Upper lobe of left lung (tissue), 6 donors: ENCODE data around the gene DENND5B. TPM values are rescaled to one million over a fixed set of nuclear protein-coding genes. Genes with fewer than 3 reads are reported as not detected.
"Not testable (repeated sequence)": the region's sequence is repeated elsewhere in the genome, so short reads cannot be mapped to it uniquely, and the experiment has no call there.

Experiments used
- ATAC-seq, 2 donors: fragments of 200-7000 bp; cut with Tn5 transposase; one replicate each; pipeline ENCODE4 v1.9.1; 2022; ENCODE audit warnings: mild to moderate bottlenecking in 2 of 2, moderate library complexity in 2 of 2; ENCODE audit not compliant: low FRiP score in 2 of 2
- DNase-seq, 2 donors: peaks; one replicate each; pipeline ENCODE4 v3.0.0-alpha.2; 2019 to 2020
- H3K27ac ChIP-seq, 4 donors: fragments of 200-600 bp; sonication (generic); one replicate each; pipeline ENCODE4 v1.5.1; 2016 to 2019
- H3K27me3 ChIP-seq, 4 donors: fragments of 200-600 bp; sonication (generic); one replicate each; pipeline ENCODE4 v1.5.1; 2017 to 2019
- H3K36me3 ChIP-seq, 4 donors: fragments of 200-600 bp; sonication (generic); one replicate each; pipeline ENCODE4 v1.5.1; 2016 to 2019
- H3K4me1 ChIP-seq, 4 donors: fragments of 200-600 bp; sonication (generic); one replicate each; pipeline ENCODE4 v1.5.1; 2018 to 2019
- H3K4me3 ChIP-seq, 4 donors: fragments of 200-600 bp; sonication (generic); one replicate each; pipeline ENCODE4 v1.5.1; 2017 to 2019; ENCODE audit warnings: mild to moderate bottlenecking in 2 of 4, moderate library complexity in 1 of 4
- H3K9me3 ChIP-seq, 4 donors: fragments of 200-600 bp; sonication (generic); one replicate each; pipeline ENCODE4 v1.5.1; 2018 to 2019
- EP300 ChIP-seq, 4 donors: sonication (generic); formaldehyde crosslinking; IDR thresholded peaks; one replicate each; pipeline ENCODE4 v1.5.1; 2017; ENCODE audit warnings: antibody characterized with exemption in 4 of 4, control low read depth in 2 of 4
- POLR2A ChIP-seq, 4 donors: fragments of 450-650 bp; IDR thresholded peaks; one replicate each; pipeline ENCODE4 v1.5.1; 2016 to 2017; ENCODE audit warnings: antibody characterized with exemption in 4 of 4, mild to moderate bottlenecking in 2 of 4
- POLR2AphosphoS5 ChIP-seq, 2 donors: sonication (generic); formaldehyde crosslinking; IDR thresholded peaks; one replicate each; pipeline ENCODE4 v1.5.1; 2017; ENCODE audit warnings: antibody characterized with exemption in 2 of 2
- WGBS, 2 donors: methylation state at CpG; one replicate each; pipeline ENCODE4 v1.1.5; 2017 to 2018; 5-methylcytosine and 5-hydroxymethylcytosine counted together
- total RNA-seq, 6 donors: library from RNA; depleted of rRNA in 4 of 6; stranded (reverse); fragments of >200 nt in 4 of 6; gene quantifications; one replicate each; pipeline versions ENCODE4 v1.1.0 to v1.2.1, GENCODE V29; 2016 to 2021
- TF ChIP-seq, protein P1 (sequence below), 6 experiments: fragments of 450-650 bp in 4 of 6; fragments of 200-600 bp in 2 of 6; sonication (generic) in 2 of 6; IDR thresholded peaks; one replicate each; pipeline ENCODE4 v1.5.1; 2016 to 2019; ENCODE audit warnings: antibody characterized with exemption in 6 of 6
- donor health status: DM: no; HTN: no; CAD: no; lungs with moderate emphysema.
- donor health status: DM: no; HTN: yes; CAD: no; lungs with severe emphysema.

The DENND5B gene
- total RNA-seq, 6 donors from 2014 or later, result 4.1 to 12.6 (median 5.8) TPM

DNA sequence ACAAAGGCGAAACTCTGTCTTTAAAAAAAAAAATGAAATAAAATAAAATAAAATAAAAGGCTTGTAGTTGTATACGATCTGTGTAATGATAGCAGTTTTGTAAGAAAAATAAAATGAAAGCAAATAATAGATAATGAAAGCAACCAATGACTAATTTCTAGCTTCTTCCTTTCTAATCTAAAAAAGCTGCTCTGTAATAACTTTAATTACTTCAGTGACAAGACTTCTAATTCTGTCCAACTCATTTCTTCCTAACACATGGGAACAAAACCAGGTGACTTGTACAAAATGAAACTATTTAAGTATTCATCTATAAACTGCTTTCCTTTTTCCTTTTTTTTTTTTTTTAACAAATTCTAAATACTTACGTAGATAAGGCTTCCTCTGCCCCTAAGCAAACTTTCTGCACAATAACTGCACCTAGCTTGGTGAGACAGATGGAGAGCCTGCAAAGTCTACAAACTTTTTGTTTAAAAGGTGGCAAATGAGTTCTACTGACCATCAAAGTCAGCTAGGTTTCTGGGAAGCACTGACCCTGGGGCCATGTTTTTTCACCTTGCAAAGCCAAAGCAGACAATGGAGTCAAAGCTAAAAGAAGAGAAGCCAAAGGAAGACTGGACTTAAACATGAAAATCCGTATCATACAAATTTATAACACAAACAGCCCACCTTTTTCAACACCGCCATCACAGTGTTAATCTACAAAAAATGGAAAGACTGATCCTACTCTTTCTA is 28.2 kb downstream of the DENND5B start:
- Histone ChIP-seq H3K4me1 (no peaks in the 10 kb centered on the region), H3K27ac (no peak overlapping the region), H3K27me3 (no peaks in the 10 kb centered on the region), H3K9me3 (no peaks in the 10 kb centered on the region), H3K36me3 (no peaks in the 10 kb centered on the region), H3K4me3 (no peak overlapping the region)
- DNase-seq (no peak), ATAC-seq (no peak)
- TF ChIP-seq EP300 (IDR thresholded peaks at IDR 0.05) (no peak), POLR2AphosphoS5 (IDR thresholded peaks at IDR 0.05) (no peak), POLR2A (IDR thresholded peaks at IDR 0.05) (no peak)
- TF ChIP-seq, protein P1, sequence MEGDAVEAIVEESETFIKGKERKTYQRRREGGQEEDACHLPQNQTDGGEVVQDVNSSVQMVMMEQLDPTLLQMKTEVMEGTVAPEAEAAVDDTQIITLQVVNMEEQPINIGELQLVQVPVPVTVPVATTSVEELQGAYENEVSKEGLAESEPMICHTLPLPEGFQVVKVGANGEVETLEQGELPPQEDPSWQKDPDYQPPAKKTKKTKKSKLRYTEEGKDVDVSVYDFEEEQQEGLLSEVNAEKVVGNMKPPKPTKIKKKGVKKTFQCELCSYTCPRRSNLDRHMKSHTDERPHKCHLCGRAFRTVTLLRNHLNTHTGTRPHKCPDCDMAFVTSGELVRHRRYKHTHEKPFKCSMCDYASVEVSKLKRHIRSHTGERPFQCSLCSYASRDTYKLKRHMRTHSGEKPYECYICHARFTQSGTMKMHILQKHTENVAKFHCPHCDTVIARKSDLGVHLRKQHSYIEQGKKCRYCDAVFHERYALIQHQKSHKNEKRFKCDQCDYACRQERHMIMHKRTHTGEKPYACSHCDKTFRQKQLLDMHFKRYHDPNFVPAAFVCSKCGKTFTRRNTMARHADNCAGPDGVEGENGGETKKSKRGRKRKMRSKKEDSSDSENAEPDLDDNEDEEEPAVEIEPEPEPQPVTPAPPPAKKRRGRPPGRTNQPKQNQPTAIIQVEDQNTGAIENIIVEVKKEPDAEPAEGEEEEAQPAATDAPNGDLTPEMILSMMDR (IDR thresholded peaks at IDR 0.05), result no peak
- WGBS, 2 donors, result 91 to 97% methylated on average over 5 of the region's 5 CpGs

DNA sequence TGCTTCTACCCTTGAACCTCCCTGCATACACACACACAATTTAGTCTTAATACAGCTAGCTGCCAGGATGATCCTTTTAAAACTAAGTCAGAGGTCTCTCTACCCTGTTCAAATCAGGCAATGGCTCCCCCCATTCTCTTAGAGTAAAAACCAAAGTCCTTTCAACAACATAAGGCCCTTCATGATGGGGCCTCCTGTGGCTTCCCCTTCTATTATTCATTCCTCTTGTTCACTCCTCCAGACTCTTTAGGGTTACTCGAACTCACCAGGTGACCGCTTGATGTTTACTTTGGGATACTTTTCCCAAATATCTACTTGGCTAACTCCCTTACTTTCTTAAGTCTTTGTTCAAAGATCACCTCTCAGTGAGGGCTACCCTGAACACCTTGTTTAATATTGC is 30.4 kb downstream of the DENND5B start:
- H3K27me3 ChIP-seq, result no peaks in the 10 kb centered on the region
- H3K9me3 ChIP-seq, result peaks cover 0 to 3% (median 0%) of the 10 kb centered on the region in 4 donors
- no peaks in the 10 kb centered on the region for H3K4me1 ChIP-seq
- 72 to 78% methylated on average over 2 of the region's 2 CpGs for WGBS, 2 donors
- no peak overlapping the region for H3K4me3 ChIP-seq
- no peak for DNase-seq
- no peaks in the 10 kb centered on the region for H3K36me3 ChIP-seq
- no peak for ATAC-seq
- H3K27ac ChIP-seq, result no peak overlapping the region
- no peak for TF ChIP-seq POLR2AphosphoS5 (IDR thresholded peaks at IDR 0.05)
- no peak for TF ChIP-seq POLR2A (IDR thresholded peaks at IDR 0.05)

DNA sequence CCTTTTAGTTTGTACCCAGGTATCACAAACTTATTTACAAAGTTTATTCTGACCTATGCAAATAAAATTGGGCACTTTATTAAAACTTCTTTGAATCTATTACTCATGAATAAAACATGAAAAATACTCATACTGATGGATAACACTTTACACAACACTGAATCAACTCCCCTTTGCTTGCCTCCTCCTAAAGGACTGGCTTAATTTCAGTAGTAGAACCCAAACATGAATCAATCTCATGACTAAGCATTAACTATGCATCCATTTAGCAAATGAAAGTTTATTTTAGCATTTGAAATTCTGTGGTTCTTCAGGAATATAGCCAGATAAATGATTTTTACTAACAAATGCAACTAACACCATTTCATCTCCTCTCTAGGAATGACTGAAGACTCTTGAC is 32.4 kb downstream of the DENND5B start:
- Histone ChIP-seq H3K27me3 (no peaks in the 10 kb centered on the region), H3K36me3 (no peaks in the 10 kb centered on the region), H3K9me3 (peaks cover 0 to 3% (median 0%) of the 10 kb centered on the region in 4 donors), H3K4me3 (no peak overlapping the region), H3K4me1 (no peaks in the 10 kb centered on the region), H3K27ac (no peak overlapping the region)
- TF ChIP-seq, protein P1 (IDR thresholded peaks at IDR 0.05), result no peak
- TF ChIP-seq EP300 (IDR thresholded peaks at IDR 0.05), result no peak
- no peak for TF ChIP-seq POLR2A (IDR thresholded peaks at IDR 0.05)
- TF ChIP-seq POLR2AphosphoS5 (IDR thresholded peaks at IDR 0.05), result no peak
- ATAC-seq (no peak), DNase-seq (no peak)

DNA sequence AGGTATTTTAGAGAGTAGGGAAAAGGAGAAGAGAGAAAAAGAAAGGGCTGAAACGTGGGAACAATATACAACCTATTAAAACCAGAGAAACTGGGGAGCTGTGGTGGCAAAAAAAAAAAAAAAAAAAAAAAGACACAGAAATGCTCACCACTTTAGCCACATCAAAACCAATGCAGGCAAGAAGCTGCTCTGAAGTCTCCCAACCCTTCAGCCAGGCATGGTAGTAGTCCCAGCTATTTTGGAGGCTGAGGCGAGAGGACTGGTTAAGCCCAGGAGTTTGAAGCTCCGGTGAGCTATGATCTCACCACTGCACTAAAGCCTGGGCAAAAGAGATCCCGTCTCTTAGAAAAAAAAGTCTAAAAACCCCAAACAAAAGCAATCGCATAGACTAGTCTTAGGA is 33.2 kb downstream of the DENND5B start:
- no peak for DNase-seq
- Histone ChIP-seq H3K27ac (no peak overlapping the region), H3K9me3 (peaks cover 0 to 3% (median 0%) of the 10 kb centered on the region in 4 donors), H3K36me3 (no peaks in the 10 kb centered on the region), H3K27me3 (no peaks in the 10 kb centered on the region), H3K4me1 (no peaks in the 10 kb centered on the region), H3K4me3 (no peak overlapping the region)
- no peak for TF ChIP-seq POLR2AphosphoS5 (IDR thresholded peaks at IDR 0.05)
- TF ChIP-seq, protein P1 (IDR thresholded peaks at IDR 0.05), result no peak
- TF ChIP-seq POLR2A (IDR thresholded peaks at IDR 0.05), result no peak
- TF ChIP-seq EP300 (IDR thresholded peaks at IDR 0.05), result no peak
- WGBS, 2 donors, result 90 to 93% methylated on average over 5 of the region's 5 CpGs
- no peak for ATAC-seq

DNA sequence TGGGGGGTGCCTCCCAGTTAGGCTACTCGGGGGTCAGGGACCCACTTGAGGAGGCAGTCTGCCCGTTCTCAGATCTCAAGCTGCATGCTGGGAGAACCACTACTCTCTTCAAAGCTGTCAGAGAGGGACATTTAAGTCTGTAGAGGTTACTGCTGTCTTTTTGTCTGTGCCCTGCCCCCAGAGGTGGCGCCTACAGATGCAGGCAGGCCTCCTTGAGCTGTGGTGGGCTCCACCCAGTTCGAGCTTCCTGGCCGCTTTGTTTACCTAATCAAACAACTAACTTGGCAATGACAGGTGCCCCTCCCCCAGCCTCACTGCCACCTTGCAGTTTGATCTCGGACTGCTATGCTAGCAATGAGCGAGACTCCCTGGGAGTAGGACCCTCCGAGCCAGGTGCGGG is 35.5 kb downstream of the DENND5B start:
- ATAC-seq, H3K4me1 ChIP-seq, H3K36me3 ChIP-seq, H3K27ac ChIP-seq, H3K27me3 ChIP-seq, H3K4me3 ChIP-seq, H3K9me3 ChIP-seq, DNase-seq: not testable (repeated sequence)
- WGBS, 2 donors, result 93 to 95% methylated on average over 7 to 8 of the region's 9 CpGs

DNA sequence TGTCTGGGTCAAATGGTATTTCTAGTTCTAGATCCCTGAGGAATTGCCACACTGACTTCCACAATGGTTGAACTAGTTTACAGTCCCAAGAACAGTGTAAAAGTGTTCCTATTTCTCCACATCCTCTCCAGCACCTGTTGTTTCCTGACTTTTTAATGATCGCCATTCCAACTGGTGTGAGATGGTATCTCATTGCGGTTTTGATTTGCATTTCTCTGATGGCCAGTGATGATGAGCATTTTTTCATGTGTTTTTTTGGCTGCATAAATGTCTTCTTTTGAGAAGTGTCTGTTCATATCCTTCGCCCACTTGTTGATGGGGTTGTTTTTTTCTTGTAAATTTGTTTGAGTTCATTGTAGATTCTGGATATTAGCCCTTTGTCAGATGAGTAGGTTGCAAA is 40.3 kb downstream of the DENND5B start:
- DNase-seq, H3K27ac ChIP-seq, ATAC-seq, H3K36me3 ChIP-seq, H3K4me1 ChIP-seq, H3K4me3 ChIP-seq, H3K9me3 ChIP-seq, H3K27me3 ChIP-seq: not testable (repeated sequence)
- 90 to 92% methylated on average over 3 of the region's 3 CpGs for WGBS, 2 donors
